ENCODE data around the gene RANBP3.

Gene RANBP3

DNA sequence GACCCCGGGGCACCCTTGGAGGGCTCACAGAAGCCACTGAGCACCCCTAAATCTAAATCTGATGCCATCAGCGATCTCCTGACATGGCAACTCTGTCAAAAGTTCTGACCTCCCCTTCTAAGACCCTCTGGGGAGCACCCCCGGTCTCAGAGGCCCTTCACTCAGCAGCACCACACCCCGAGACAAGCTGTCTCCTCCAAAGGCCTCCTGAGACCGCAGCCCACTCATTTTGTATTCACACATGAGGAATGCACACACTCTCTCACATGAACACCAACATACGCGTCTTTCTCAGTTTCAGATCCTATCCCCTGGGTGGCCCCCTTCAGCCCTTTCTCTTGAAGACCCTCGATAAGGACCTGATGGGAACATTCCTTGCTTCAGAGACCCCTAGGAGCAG lies 77.0 kb downstream of the RANBP3 start:
- Histone ChIP-seq H3K4me3 (ENCODE audit: low read depth, low read length) (no peak overlapping the region), H3K4me1 (ENCODE audit: control insufficient read depth, insufficient read depth, low read length, unreplicated experiment) (peaks cover 11% of the 10 kb centered on the region), H3K79me2 (ENCODE audit: control insufficient read depth, insufficient read depth, low read length, unreplicated experiment) (peaks cover 38% of the 10 kb centered on the region), H3K27ac (ENCODE audit: low read depth, low read length) (no peak overlapping the region), H3K27me3 (ENCODE audit: insufficient read depth, low read length) (no peaks in the 10 kb centered on the region), H3K36me3 (ENCODE audit: insufficient read depth, low read length) (no peaks in the 10 kb centered on the region), H2AFZ (ENCODE audit: low read length, unreplicated experiment) (no peak overlapping the region)

DNA sequence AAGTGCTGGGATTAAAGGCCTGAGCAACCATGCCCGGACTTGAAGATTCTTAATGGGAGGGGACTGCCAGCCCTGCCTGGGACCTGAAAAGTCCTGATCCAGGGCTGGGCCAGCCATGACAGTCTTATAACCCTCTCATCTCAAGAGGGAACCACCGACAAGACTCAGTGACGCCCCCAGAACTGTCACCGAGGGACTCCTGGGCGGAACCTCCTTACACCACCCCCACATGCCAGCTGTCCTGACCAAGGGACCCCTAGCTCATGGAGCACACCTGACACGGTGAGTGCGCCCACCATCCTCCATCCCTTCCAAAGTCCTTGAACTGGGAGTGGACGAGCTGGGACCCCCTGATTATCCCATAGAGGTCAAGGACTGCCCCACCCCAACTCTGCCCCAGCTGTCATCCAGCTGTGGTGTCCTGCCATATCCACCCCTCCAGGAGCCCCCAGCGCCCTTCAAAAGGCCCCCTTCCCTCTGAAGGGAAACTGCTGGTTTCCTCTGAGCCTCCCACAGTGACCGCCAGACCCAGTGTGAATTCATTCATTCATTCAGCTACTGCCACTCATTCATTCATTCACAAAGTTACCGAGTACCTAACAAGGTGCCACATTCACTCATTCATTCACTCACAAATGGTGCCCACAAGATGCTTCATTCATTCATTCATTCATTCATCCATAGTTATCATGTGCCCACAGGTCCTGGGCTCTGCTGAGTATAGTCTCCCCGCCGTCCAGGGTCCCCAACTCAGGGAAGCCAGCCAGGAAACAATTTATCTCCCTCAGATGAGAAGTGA lies 78.0 kb downstream of the RANBP3 start:
- Histone ChIP-seq H3K27ac (ENCODE audit: low read depth, low read length) (no peak overlapping the region), H2AFZ (ENCODE audit: low read length, unreplicated experiment) (no peak overlapping the region), H3K36me3 (ENCODE audit: insufficient read depth, low read length) (no peaks in the 10 kb centered on the region), H3K27me3 (ENCODE audit: insufficient read depth, low read length) (no peaks in the 10 kb centered on the region), H3K4me1 (ENCODE audit: control insufficient read depth, insufficient read depth, low read length, unreplicated experiment) (peaks cover 11% of the 10 kb centered on the region), H3K4me3 (ENCODE audit: low read depth, low read length) (no peak overlapping the region), H3K79me2 (ENCODE audit: control insufficient read depth, insufficient read depth, low read length, unreplicated experiment) (peaks cover 38% of the 10 kb centered on the region)

DNA sequence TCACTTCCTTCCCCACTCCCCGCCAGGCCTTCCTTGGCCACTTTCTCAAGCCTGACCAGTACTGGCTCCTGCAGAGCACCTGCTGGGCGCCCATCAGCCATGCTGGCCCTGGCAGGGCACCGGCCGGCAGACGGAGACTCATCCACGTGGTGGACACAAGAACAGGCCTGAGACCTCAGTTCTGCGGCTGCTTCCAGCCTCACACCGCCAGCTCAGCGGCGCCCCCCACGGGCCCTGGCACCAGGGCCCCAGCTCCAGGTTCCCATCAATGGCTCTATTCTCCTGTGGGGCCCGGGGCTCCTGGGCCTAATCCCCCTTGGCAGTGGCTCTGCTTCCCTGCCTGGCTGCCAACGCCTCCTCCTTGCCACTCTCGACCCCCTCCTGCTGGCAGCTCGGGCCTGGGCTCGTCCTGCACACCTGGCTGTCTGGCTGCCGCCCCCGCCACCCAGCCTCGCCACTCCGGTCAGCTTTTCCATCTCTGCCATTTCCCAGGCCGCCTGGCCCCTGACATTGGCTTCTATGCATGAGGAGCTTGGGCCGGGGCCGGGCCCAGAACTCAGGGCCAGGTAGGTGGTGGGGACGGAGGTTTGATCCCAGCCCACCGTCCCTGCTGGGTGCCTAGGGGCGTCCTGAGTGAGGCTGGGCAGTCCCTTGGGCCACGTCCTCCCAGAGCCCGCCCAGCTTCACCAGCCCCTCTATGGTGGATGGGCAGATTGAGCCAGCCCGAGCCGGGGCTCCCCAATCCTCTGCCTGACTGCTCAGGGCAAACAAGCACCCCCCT lies 80.6 kb downstream of the RANBP3 start:
- H2AFZ ChIP-seq (ENCODE audit: low read length, unreplicated experiment): no peak overlapping the region
- no peak overlapping the region for H3K4me3 ChIP-seq (ENCODE audit: low read depth, low read length)
- H3K4me1 ChIP-seq (ENCODE audit: control insufficient read depth, insufficient read depth, low read length, unreplicated experiment): peaks cover 8% of the 10 kb centered on the region
- H3K27ac ChIP-seq (ENCODE audit: low read depth, low read length): no peak overlapping the region
- H3K36me3 ChIP-seq (ENCODE audit: insufficient read depth, low read length): no peaks in the 10 kb centered on the region
- peaks cover 26% of the 10 kb centered on the region for H3K79me2 ChIP-seq (ENCODE audit: control insufficient read depth, insufficient read depth, low read length, unreplicated experiment)
- H3K27me3 ChIP-seq (ENCODE audit: insufficient read depth, low read length): no peaks in the 10 kb centered on the region

GRCh38 chr19:5896365-5897076 lies 81.4 kb downstream of the RANBP3 start:
- Histone ChIP-seq H3K4me1 (ENCODE audit: control insufficient read depth, insufficient read depth, low read length, unreplicated experiment) (peaks cover 6% of the 10 kb centered on the region), H3K4me3 (ENCODE audit: low read depth, low read length) (no peak overlapping the region), H3K79me2 (ENCODE audit: control insufficient read depth, insufficient read depth, low read length, unreplicated experiment) (peaks cover 22% of the 10 kb centered on the region), H3K27me3 (ENCODE audit: insufficient read depth, low read length) (no peaks in the 10 kb centered on the region), H3K27ac (ENCODE audit: low read depth, low read length) (no peak overlapping the region), H2AFZ (ENCODE audit: low read length, unreplicated experiment) (no peak overlapping the region), H3K36me3 (ENCODE audit: insufficient read depth, low read length) (no peaks in the 10 kb centered on the region)

DNA sequence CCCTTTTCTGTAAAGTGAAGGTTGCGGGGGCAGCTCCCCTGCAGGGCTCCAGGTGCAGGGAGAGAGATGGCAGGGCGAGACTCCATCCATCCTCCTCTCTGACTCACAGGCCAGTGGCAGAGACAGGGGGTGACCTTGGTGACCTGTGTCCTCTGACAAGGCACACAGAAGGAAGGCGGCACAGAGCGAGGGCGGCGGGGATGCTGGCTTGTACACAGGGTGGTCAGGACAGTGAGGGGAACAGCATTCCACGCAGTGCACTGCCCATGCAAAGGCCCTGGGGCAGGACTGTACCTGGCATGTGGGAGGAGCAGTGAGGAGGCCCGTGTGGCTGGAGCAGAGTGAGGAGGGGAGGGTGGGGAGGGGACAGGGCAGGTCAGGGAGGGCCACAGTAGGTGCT lies 82.0 kb downstream of the RANBP3 start:
- no peak overlapping the region for H2AFZ ChIP-seq (ENCODE audit: low read length, unreplicated experiment)
- H3K4me1 ChIP-seq (ENCODE audit: control insufficient read depth, insufficient read depth, low read length, unreplicated experiment): peaks cover under 1% of the 10 kb centered on the region
- peaks cover 16% of the 10 kb centered on the region for H3K79me2 ChIP-seq (ENCODE audit: control insufficient read depth, insufficient read depth, low read length, unreplicated experiment)
- no peaks in the 10 kb centered on the region for H3K27me3 ChIP-seq (ENCODE audit: insufficient read depth, low read length)
- H3K36me3 ChIP-seq (ENCODE audit: insufficient read depth, low read length): no peaks in the 10 kb centered on the region
- H3K27ac ChIP-seq (ENCODE audit: low read depth, low read length): no peak overlapping the region
- H3K4me3 ChIP-seq (ENCODE audit: low read depth, low read length): no peak overlapping the region

- Histone ChIP-seq H3K4me3 (ENCODE audit: low read depth, low read length) (no peak overlapping the region), H3K27me3 (ENCODE audit: insufficient read depth, low read length) (no peaks in the 10 kb centered on the region), H2AFZ (ENCODE audit: low read length, unreplicated experiment) (no peak overlapping the region), H3K4me1 (ENCODE audit: control insufficient read depth, insufficient read depth, low read length, unreplicated experiment) (no peaks in the 10 kb centered on the region), H3K79me2 (ENCODE audit: control insufficient read depth, insufficient read depth, low read length, unreplicated experiment) (peaks cover 13% of the 10 kb centered on the region), H3K27ac (ENCODE audit: low read depth, low read length) (no peak overlapping the region), H3K36me3 (ENCODE audit: insufficient read depth, low read length) (no peaks in the 10 kb centered on the region)
Observed at GRCh38 chr19:5895409-5895808, 82.5 kb downstream of the RANBP3 start.

GRCh38 chr19:5894704-5895349 lies 83.1 kb downstream of the RANBP3 start:
- Histone ChIP-seq H3K4me1 (ENCODE audit: control insufficient read depth, insufficient read depth, low read length, unreplicated experiment) (no peaks in the 10 kb centered on the region), H2AFZ (ENCODE audit: low read length, unreplicated experiment) (no peak overlapping the region), H3K36me3 (ENCODE audit: insufficient read depth, low read length) (no peaks in the 10 kb centered on the region), H3K27ac (ENCODE audit: low read depth, low read length) (no peak overlapping the region), H3K27me3 (ENCODE audit: insufficient read depth, low read length) (no peaks in the 10 kb centered on the region), H3K4me3 (ENCODE audit: low read depth, low read length) (no peak overlapping the region), H3K79me2 (ENCODE audit: control insufficient read depth, insufficient read depth, low read length, unreplicated experiment) (peaks cover 7% of the 10 kb centered on the region)

DNA sequence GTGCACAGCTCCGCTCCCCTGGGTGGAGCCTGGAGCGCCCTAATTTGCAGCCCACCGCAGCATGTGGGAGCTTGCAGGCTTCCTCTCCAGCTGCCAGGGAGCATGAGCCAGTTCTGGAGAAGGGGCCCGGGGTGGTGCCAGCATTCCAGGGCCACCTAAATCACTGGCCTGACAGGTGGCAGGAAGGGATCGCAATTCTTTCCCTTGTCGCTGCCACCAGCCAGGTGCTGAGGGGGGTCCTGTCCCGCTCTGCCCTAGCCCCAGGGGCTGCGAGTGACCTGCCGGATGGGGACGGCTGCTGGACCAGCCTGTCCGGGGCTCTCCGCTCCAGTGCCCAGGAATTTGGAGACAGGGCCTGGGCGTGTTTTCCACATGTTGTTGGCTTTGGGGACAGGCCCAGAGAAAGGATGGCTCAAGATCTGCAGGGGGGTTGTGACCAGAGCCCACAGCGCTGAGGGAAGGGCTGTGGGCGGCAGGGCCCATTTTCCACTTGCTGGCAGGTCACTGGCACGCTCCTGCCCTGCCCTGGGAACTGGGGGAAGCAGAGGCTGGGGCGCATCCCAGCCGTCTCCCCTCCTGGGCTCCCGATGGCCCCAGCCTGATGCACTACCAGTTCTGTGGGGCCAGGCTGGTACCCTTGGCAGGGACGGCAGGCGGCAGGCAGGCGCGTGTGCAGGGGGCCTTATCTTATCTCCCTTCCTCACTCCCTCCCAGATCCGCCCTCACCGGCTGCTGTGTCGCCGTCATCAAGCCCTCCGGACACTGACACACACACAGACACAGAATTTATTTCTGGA lies 83.8 kb downstream of the RANBP3 start:
- Histone ChIP-seq H3K4me1 (ENCODE audit: control insufficient read depth, insufficient read depth, low read length, unreplicated experiment) (no peaks in the 10 kb centered on the region), H3K79me2 (ENCODE audit: control insufficient read depth, insufficient read depth, low read length, unreplicated experiment) (peaks cover 4% of the 10 kb centered on the region), H3K27ac (ENCODE audit: low read depth, low read length) (no peak overlapping the region), H3K36me3 (ENCODE audit: insufficient read depth, low read length) (no peaks in the 10 kb centered on the region), H3K27me3 (ENCODE audit: insufficient read depth, low read length) (no peaks in the 10 kb centered on the region), H3K4me3 (ENCODE audit: low read depth, low read length) (no peak overlapping the region), H2AFZ (ENCODE audit: low read length, unreplicated experiment) (no peak overlapping the region)

GRCh38 chr19:5893296-5893903 lies 84.5 kb downstream of the RANBP3 start:
- Histone ChIP-seq H3K27ac (ENCODE audit: low read depth, low read length) (no peak overlapping the region), H3K4me3 (ENCODE audit: low read depth, low read length) (no peak overlapping the region), H3K27me3 (ENCODE audit: insufficient read depth, low read length) (no peaks in the 10 kb centered on the region), H3K36me3 (ENCODE audit: insufficient read depth, low read length) (no peaks in the 10 kb centered on the region), H2AFZ (ENCODE audit: low read length, unreplicated experiment) (no peak overlapping the region), H3K4me1 (ENCODE audit: control insufficient read depth, insufficient read depth, low read length, unreplicated experiment) (no peaks in the 10 kb centered on the region), H3K79me2 (ENCODE audit: control insufficient read depth, insufficient read depth, low read length, unreplicated experiment) (peaks cover 4% of the 10 kb centered on the region)

Measured in ACC112 (cell line).